ENCODE measurements around the gene EIF3F.
A peak's percentile ranks its signal among the peaks of the same experiment; 100 is the strongest.

The EIF3F gene

DNA sequence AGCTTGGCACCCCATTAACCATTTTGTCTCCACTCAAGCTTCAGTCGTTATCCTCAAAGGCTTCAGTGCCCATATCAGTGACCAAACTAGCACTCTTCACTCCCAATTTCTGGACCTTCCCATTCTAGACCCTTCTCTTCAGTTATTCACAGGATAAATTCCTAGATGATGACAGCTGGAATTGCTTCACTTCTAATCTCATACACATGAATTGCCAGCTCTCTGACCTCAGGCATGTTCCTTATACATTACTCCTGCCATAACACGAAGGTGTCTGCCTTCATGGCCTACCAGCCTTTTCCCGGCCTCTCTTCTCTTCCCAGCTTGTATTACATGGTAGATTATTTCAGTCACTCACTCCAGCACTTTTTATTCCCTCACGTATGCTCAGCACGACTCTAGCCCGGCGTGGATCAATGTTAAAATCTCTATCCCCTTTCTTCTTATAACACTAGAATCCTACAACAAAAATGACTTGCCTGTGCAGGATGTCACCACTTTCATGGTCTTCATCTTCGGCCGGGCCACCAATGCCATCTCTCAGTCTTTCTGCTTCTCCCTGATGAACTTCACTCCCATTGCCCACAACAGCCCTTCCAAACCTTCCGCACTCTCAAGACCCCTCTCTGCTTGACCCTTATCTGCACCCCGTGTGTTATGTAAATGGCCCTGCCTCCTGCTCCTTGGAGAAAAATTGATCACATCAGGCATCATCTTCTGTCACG is 36.9 kb downstream of the EIF3F start:
- no peak for DNase-seq

DNA sequence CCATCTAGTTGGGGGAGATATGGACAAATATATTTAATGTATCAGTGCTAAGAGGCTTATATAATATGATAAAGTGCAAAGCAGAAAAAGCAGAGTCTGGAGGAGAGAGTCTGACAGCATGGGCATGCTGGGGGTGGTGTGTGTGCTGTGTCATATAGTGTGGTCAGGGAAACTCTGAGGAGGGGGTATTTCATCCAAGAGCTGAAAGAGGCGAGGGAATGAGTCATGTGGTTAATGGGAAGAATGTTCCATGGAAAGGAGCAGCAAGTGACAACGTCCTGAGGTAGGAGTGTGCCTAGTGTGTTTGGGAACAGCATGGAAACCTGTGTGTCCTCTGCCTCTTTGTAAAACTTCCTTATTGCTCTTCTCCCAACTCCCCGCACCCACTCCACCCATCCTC is 38.0 kb downstream of the EIF3F start:
- no peak for DNase-seq

GRCh38 chr11:8025816-8026215 is 38.7 kb downstream of the EIF3F start:
- DNase-seq, result peak; percentile 28

GRCh38 chr11:8026982-8027381 is 39.8 kb downstream of the EIF3F start:
- no peak for DNase-seq

GRCh38 chr11:8028766-8029165 is 41.6 kb downstream of the EIF3F start:
- DNase-seq, result no peak

GRCh38 chr11:8030526-8031247 is 43.5 kb downstream of the EIF3F start:
- no peak for DNase-seq

DNA sequence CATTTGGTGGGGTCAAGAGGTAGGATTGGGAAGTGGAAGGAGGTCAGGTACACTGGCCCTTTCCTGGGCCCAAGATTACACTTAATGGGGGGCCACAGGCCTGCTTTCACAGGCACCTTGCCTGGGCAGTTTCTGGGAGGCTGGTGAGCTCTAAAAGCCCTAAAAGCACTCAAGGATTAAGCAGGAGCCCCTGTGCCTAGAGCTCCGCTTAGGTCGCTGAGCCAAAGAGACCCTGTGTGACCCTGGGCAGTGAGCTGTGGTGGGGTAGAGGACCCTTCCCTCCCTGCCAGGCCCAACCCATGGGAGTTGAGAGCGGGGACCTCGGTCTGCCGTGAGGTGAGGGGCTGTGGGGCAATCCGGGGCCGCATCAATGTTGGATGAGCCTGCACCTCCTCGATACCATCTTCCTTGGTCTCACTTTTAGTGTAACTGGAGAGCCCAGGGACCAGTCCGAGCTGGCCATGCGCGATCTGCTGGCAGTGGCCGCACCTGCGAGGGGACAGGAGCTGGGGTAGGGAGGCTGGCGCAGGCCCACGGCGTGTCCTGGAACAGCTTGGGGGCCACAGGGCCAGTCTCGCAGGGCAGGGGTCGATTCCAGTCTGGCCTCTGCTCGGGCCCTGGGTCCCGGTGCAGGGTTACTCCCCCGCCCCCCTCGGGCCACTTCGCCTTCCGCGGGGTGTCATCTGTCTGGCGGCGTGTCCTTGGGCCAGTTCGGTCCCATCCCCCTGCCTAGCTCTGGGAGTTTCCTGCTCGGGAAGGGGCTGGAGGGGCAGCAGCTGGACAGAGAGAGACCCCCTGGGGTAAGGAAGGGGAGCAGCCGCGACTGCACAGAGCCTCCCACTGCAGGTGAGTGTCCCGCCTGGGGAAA is 44.3 kb downstream of the EIF3F start:
- DNase-seq, result no peak

GRCh38 chr11:8032122-8032521 is 45.0 kb downstream of the EIF3F start:
- DNase-seq, result no peak

DNA sequence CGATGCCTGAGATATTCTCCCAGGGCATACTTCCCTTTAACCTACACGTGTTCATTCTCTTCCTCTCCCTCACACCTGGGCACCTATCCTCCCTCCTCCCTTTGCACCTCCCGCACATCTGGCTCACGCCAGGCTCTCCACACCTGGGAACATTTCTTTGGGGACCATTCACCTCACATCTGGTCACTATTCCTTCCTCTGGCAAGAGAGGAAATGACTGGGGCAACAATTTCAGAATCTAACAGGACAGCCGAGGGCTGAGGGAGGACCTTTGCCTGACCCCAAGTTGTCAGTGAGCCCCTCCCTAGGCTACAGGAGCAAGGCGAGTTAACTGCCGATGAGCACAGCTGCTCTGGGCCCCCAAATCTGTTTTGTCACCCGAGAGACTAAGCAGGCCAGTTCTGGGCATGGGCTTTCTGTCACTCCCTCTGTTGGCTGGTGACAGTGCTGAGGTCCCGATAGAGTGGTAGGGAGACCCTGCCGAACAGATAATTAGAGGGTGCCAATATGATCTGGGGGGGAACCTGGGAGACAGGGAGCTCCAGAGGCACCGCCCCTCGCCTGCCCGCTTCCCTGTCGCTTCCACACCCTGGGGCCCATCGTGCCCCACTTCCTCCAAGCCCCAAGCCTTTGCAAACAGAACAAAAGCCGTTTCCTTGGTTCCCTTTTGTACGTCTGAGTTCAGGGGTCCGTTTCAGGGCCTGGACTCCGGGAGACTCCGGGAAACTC is 45.6 kb downstream of the EIF3F start:
- DNase-seq, result no peak

DNA sequence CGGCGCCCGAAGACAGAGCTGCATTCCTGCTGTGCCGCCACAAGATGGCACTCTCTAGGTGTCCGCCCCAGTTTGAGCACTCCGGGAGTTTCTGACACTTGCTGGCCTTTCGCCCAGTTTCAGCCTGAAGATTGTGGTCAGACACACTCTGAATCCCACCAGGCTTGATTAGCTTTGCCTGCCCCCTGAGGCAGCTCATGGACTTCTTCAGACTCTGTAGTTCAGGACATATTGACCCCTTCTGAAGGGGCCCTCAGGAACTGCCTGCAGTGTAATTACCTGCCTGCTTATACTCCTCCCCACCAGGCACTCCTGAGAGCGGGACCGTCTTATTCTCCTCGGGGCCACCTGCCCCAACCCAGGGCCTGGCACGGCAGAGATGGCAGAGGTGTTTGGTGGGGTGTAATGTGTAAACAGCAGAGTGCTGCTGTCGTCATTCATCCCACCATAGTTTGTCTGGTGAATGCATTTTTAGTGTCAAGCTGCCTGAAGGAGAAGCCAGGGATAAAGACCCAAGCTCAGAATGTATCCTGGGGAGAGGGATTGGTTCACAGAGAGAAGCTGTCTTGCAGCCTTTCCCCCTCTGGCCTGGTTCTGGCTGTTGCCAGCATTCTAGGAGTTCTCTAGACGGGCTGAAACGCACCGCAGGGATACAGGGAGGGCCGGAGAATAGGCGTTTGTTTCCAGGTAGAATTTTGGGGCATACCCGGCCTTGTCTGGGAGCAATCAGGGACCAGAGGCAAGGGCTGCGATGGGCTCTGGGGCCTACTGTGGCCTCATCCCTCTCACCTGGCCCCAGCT is 46.4 kb downstream of the EIF3F start:
- peak; percentile 55 for DNase-seq

GRCh38 chr11:8034106-8034585 is 47.0 kb downstream of the EIF3F start:
- DNase-seq, result no peak

DNA sequence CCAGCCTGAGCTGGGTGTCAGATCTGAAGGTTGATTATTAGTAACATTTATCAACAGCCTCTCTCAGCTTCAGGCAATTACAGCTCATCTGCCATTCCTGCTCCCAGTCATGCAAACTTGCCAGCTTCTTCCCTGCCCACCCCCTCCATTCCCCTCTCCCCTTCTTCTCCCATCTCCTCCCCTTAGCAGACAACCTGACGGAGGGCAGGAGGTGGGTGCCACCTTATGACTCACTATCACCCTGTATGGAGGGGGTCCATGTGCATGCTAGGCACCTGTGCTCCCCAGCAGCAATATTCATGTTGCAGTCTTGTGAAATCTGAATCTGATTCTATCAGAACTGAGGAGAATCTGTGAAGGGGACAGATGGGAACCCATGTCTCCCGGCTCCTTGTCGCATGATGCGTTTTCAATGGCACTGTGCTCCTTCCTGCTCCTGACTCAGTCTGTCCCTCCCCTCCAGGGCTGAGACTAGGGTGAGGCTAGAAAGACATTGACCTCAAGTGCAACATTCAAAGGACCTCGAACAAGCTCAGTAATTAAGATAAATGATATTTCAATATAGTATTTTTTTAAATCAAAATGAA is 47.6 kb downstream of the EIF3F start:
- no peak for DNase-seq

DNA sequence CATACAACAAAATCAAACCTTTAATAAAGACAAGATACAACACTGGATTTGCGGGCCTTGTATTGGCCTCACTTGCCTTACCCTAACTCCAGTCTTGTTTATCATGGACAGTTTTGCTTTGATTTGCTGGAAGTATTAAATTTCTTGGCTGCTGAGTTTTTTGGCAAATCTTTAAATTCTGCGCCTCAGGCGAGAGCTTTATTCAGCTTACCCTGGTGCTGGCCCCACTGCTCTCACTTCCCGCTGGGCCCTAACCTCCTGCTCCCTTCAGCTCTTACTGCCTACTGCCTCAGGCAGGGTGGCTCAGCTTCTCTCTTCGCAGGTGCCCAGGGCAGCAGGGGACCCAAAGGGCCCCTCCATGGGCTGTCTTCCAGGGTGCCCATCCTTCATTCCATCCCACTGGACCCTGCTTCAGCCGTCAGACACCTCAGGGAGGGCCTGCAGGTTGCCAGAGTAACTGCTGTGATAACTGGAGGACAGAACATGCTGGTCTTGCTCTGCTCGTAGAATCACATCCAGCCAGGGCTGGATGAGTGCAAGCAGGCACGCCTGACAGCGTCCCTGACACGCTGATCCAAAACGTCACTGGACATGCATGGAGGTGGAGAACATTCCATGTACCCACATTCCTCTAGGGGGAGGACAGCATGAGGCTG is 48.2 kb downstream of the EIF3F start:
- DNase-seq, result no peak

DNA sequence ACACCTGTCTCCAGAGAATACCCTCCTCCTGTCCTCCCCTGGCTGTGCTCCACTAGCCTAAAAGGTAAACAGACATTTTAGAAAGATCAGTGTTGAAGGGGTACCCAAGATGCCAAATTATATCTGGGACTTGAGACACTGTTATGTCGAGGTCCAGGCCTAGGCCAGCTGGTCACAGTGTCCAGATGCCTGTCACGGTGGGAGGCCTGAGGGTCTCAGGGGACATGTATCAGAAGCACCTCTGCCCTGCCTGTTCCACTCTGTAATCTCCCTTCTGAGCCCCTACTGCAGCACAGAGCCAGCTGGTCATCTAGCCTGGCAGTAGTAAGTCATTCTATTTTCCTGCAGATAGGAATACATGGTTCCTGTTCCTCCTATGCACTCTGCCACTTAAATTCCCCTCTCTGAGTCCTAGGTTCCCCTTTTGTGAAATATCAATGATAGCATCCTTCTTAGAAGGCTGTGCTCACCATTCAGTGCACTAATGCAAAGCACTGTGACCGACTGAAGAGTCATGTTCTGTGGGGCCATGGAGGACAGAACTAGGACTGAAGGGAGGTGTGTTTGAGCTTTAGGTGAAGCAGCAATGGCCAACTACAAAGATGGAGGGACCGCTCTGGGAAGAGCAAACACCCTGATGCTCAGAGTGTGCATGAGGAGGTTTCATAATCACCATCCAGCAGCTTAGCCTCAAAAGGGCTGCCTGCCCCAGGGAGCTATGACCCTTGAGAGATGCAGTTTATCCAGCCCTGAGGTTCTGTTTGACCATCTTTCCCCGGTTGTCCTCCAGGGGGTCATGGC is 49.1 kb downstream of the EIF3F start:
- no peak for DNase-seq

DNA sequence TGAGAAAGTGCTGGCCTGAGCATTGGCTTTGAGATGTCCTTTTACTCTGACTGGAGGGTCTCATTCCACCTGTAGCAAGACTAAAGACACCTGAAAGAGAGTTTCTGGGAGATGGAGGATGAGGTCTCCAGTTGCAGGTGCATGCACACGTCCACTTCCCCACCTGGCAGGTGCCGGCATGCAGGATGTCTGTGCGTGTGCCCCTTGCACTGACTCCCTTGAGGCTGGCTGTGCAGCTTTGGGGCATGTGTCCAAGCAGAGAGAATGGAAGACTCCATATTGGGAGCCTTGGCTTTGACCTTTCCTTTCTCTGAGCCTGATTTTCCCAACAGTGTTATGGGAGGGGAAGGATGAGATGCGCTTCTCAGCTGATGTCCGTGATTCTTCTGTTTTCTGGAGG is 49.8 kb downstream of the EIF3F start:
- DNase-seq, result no peak

GRCh38 chr11:8038393-8038792 is 51.3 kb downstream of the EIF3F start:
- DNase-seq, result no peak

DNA sequence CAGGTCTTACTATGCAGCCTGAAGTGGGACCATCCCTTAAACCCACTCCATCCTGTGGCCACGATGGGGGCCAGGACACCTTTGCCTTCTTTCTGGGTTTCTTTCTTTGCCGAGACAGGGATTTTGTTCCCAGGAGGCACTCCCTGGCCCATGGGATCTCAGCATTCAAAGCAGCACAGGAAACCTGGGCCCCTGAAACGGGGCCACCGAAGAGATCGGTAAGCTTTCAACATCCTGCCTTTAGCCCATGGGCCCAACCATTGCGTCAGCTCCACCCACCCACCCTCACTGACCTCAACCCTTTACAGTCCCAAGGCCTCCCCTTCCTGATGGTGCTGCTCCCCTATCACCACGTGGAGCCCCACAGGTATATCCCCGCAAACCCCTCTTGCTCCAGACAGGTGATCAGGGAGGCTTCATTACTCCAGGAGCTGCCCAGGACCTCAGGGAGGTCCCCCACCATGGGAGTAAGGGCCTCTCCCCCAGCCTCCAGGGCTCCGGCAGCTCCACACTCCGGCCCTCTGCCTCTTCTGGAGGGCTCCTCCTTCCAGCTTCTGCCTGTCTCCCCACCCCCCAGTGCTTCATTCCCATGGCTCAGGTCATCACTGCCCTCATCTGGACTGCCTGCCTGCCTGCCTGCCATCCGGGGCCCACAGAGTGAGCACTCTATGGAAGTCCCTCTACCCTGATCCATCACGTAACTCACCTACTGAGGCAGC is 51.8 kb downstream of the EIF3F start:
- DNase-seq, result no peak

DNA sequence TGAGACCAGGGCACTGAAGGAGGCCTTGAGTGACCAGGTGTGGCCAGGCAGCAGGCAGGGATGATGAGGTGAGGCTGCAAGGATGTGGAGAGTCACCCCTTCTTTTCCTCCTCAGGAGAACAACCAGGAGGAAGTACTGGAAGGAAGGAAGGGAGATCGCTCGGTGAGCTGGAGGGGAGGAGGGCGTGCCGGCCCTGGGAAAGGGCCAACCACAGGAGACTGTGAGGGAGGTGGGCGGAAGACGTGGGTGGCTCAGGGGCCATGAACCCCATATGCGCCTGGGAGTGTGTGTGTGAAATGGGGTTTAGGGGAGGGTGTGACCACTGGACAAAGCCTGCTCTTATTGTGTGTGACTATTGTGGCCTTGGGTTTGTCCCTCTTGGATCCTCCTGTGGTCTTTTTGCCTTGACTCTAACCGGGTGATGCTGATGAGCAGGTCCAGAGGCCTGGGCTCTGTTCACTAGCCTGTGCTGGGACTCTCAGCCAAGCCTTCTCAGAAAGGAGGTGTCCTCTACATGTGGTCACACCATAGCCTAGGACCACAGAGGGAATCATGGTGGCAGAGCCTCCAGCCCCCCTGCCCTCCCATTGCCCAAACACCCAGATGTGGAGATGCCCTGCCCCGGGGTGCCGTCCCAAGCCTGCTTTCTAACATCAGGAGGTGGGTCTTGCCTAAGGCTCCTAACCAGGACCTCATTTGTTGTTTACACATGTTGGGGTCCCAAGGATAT is 52.6 kb downstream of the EIF3F start:
- no peak for DNase-seq
